ENCODE data around the gene SPATA19. TPM values are rescaled to one million over a fixed set of nuclear protein-coding genes. Genes with fewer than 3 reads are reported as not detected.

Gene SPATA19
- total RNA-seq, 1 donor from 2014 or later = not detected

DNA sequence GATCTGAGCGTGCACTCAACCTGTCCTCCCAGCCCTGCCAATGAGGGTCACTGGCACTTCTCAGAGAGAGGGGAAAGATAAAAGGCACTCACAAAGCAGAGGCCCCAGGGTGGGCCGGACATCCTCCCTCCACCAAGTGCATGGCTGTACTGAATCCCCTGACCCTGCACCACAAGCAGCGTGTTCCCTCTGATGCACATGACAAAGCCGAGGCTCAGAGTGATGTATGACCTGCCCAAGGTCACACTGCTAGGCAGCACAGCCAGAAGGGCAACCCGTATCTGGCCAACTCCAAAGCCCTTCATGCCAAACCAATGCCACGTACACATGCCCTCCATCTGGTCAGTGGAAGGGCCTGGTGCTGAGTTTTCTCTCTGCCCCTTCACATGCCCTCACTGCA is 22.1 kb downstream of the SPATA19 start:
- no peak overlapping the region for H3K4me3 Mint-ChIP-seq
- DNase-seq (no peak), ATAC-seq (ENCODE audit: low read depth) (no peak)
- H3K9me3 Mint-ChIP-seq = no peaks in the 10 kb centered on the region
- ChIA-PET CTCF (no interaction called here), POLR2A (no interaction called here)
- TF ChIP-seq, protein P1, sequence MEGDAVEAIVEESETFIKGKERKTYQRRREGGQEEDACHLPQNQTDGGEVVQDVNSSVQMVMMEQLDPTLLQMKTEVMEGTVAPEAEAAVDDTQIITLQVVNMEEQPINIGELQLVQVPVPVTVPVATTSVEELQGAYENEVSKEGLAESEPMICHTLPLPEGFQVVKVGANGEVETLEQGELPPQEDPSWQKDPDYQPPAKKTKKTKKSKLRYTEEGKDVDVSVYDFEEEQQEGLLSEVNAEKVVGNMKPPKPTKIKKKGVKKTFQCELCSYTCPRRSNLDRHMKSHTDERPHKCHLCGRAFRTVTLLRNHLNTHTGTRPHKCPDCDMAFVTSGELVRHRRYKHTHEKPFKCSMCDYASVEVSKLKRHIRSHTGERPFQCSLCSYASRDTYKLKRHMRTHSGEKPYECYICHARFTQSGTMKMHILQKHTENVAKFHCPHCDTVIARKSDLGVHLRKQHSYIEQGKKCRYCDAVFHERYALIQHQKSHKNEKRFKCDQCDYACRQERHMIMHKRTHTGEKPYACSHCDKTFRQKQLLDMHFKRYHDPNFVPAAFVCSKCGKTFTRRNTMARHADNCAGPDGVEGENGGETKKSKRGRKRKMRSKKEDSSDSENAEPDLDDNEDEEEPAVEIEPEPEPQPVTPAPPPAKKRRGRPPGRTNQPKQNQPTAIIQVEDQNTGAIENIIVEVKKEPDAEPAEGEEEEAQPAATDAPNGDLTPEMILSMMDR (IDR thresholded peaks at IDR 0.05) = no peak
- H3K36me3 Mint-ChIP-seq (ENCODE audit: low read depth) = no peaks in the 10 kb centered on the region
- intact Hi-C loops (cut with micrococcal nuclease) = loop anchor here (5.0 kb wide), 1 partner anchor 691 kb away; no protein-coding TSS in a partner anchor
- H3K27ac Mint-ChIP-seq = no peak overlapping the region
- H3K27me3 Mint-ChIP-seq = no peaks in the 10 kb centered on the region
- no peaks in the 10 kb centered on the region for H3K4me1 Mint-ChIP-seq

DNA sequence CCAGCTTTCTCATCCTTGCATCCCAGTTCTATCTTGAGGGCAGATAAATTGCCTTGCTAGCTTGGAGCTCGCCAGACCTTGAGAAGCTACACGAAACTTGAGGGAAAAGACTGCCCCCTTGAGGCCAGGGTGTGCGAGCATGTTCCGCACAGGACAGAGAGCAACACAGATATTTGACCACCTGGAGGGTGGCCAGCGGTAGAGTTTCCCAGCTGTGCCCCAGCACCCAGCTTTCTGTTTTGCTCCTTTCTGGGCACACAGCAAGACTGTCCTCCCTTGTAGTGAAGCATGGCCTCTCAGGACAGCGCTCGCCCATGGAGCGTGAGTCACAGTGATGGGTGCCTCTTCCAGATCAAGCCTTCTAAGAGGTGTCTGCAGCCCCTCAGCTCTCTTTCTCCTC is 23.5 kb downstream of the SPATA19 start:
- POLR2A ChIA-PET = interaction anchor here (0.7 kb wide), 1 partner anchor 1661 kb away, joined by 5 read pairs; no protein-coding TSS in a partner anchor
- CTCF ChIA-PET = no interaction called here
- DNase-seq (no peak), ATAC-seq (ENCODE audit: low read depth) (no peak)
- intact Hi-C loops (cut with micrococcal nuclease) = loop anchor here (5.0 kb wide), 1 partner anchor 689 kb away; no protein-coding TSS in a partner anchor
- Mint-ChIP-seq H3K4me3 (no peak overlapping the region), H3K9me3 (no peaks in the 10 kb centered on the region), H3K27me3 (no peaks in the 10 kb centered on the region), H3K27ac (no peak overlapping the region), H3K4me1 (no peaks in the 10 kb centered on the region), H3K36me3 (ENCODE audit: low read depth) (no peaks in the 10 kb centered on the region)
- TF ChIP-seq, protein P1 (IDR thresholded peaks at IDR 0.05) = no peak

DNA sequence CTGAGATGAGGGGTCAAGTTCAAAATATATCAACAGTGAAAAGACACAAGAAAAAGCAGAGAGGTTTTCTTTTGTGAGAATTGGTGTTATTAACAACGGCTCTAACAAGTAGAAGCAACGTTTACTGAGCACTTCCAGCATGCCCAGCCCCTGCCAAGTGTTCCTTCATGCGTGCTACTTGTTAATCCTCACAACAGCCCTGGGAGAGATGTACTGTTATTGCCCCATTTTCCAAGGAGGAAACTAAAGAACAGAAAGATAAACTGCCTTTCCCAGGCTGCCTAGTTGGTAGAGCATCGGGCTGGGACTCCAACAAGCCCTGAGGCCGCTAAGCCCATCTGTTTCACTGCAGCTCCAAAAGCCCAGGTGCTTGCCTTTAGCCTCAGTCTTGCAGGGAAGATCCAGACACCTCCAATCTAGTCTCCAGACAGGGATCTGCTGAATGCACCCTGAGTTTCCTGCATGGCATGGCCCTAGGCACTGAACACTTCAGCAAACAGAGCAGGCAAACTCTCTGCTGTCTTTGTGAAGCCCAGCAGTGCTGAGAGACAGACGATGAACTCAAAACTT is 25.5 kb downstream of the SPATA19 start:
- H3K4me1 Mint-ChIP-seq = no peaks in the 10 kb centered on the region
- H3K27ac Mint-ChIP-seq = no peak overlapping the region
- no peaks in the 10 kb centered on the region for H3K27me3 Mint-ChIP-seq
- no peak for ATAC-seq (ENCODE audit: low read depth)
- H3K36me3 Mint-ChIP-seq (ENCODE audit: low read depth) = no peaks in the 10 kb centered on the region
- H3K4me3 Mint-ChIP-seq = no peak overlapping the region
- ChIA-PET CTCF (no interaction called here), POLR2A (no interaction called here)
- intact Hi-C loops (cut with micrococcal nuclease) = loop anchor here (5.0 kb wide), 1 partner anchor 688 kb away; no protein-coding TSS in a partner anchor
- DNase-seq = no peak
- TF ChIP-seq, protein P1 (IDR thresholded peaks at IDR 0.05) = no peak
- no peaks in the 10 kb centered on the region for H3K9me3 Mint-ChIP-seq

DNA sequence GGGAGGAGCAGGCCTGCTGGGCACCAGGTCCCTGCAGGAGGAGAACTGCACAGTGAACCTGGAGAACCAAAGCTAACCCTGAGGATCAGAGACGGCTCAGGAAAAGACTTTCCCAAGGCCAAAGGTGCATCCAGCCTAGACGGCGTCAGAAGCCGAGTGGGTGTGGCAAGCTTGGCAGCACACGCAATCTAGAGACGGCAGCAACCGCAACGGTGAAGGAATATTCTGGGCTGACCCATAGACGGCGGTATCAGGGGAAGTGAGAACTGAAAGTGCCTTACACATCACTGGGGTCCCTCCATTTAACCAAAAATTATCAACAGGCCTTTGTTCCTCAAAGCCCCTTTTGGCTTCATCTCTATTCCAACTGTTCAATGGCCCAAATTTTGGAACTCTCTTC is 26.2 kb downstream of the SPATA19 start:
- intact Hi-C loops (cut with micrococcal nuclease) = no loop called here
- no peak for ATAC-seq (ENCODE audit: low read depth)
- H3K27me3 Mint-ChIP-seq = no peaks in the 10 kb centered on the region
- no peaks in the 10 kb centered on the region for H3K36me3 Mint-ChIP-seq (ENCODE audit: low read depth)
- TF ChIP-seq, protein P1 (IDR thresholded peaks at IDR 0.05) = no peak
- ChIA-PET CTCF (no interaction called here), POLR2A (no interaction called here)
- H3K27ac Mint-ChIP-seq = no peak overlapping the region
- no peak for DNase-seq
- H3K9me3 Mint-ChIP-seq = no peaks in the 10 kb centered on the region
- no peak overlapping the region for H3K4me3 Mint-ChIP-seq
- H3K4me1 Mint-ChIP-seq = no peaks in the 10 kb centered on the region

DNA sequence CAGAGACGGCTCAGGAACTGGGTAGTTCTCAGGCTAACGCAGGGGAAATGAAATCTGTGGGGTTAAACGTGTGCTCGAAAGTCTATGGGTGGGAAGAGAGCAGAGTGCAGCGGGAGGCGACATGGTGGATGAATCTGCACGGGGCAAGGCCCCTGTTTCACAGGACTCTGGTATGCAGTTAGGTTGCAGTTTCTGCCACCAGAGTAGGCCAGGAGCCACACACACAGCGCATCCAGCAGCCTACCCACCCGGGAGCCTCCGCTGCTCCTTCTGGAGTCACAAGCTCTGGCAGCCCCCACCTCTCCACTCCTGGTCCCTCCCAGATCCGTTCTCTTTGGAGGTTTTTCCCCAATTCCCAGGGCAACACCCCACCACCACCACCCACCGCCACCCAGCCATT is 27.0 kb downstream of the SPATA19 start:
- no peak overlapping the region for H3K27ac Mint-ChIP-seq
- H3K9me3 Mint-ChIP-seq = peaks cover 3% of the 10 kb centered on the region
- no peak for ATAC-seq (ENCODE audit: low read depth)
- TF ChIP-seq, protein P1 (IDR thresholded peaks at IDR 0.05) = no peak
- H3K4me3 Mint-ChIP-seq = no peak overlapping the region
- H3K4me1 Mint-ChIP-seq = no peaks in the 10 kb centered on the region
- no peaks in the 10 kb centered on the region for H3K36me3 Mint-ChIP-seq (ENCODE audit: low read depth)
- peaks cover 4% of the 10 kb centered on the region for H3K27me3 Mint-ChIP-seq
- no peak for DNase-seq
- ChIA-PET POLR2A (no interaction called here), CTCF (no interaction called here)
- intact Hi-C loops (cut with micrococcal nuclease) = no loop called here

Measured in activated B cell treated with CpG ODN at 0.5 μM for 24 hours (primary cell).